Neural progenitor cell (in vitro differentiated cells): ENCODE results near the gene TAC4. TPM values are rescaled to one million over a fixed set of nuclear protein-coding genes. Genes with fewer than 3 reads are reported as not detected.

Experiments
- DNase-seq: peaks from one replicate; pipeline ENCODE4 v3.0.0-alpha.2; 2016; ENCODE audit warnings: low spot score
- H2AFZ ChIP-seq: fragments of 200-600 bp; sonication (generic); replicated peaks from 2 replicates; pipeline ENCODE4 v1.6.1; 2016; ENCODE audit warnings: antibody characterized with exemption
- H3F3A ChIP-seq: fragments of 200-600 bp; sonication (generic); 2 replicates; pipeline ENCODE4 v1.6.1; 2016; ENCODE audit warnings: antibody characterized with exemption, low read depth
- H3K27ac ChIP-seq: fragments of 200-600 bp; sonication (generic); 2 replicates; pipeline ENCODE4 v1.5.1; 2016; ENCODE audit warnings: mild to moderate bottlenecking
- H3K27me3 ChIP-seq: fragments of 200-600 bp; sonication (generic); 2 replicates; pipeline ENCODE4 v1.6.1; 2016; ENCODE audit warnings: mild to moderate bottlenecking, moderate library complexity
- H3K36me3 ChIP-seq: fragments of 200-600 bp; sonication (generic); 2 replicates; pipeline ENCODE4 v1.5.1; 2016
- H3K4me1 ChIP-seq: fragments of 200-600 bp; sonication (generic); 2 replicates; pipeline ENCODE4 v1.6.1; 2016; ENCODE audit warnings: mixed run types
- H3K4me2 ChIP-seq: fragments of 200-600 bp; sonication (generic); 2 replicates; pipeline ENCODE4 v1.6.1; 2016
- H3K4me3 ChIP-seq: fragments of 200-600 bp; sonication (generic); 2 replicates; pipeline ENCODE4 v1.5.1; 2016
- H3K79me2 ChIP-seq: fragments of 200-600 bp; sonication (generic); 2 replicates; pipeline ENCODE4 v1.6.1; 2016; ENCODE audit warnings: low read depth
- H3K9ac ChIP-seq: fragments of 200-600 bp; sonication (generic); 2 replicates; pipeline ENCODE4 v1.6.1; 2016
- H3K9me3 ChIP-seq: fragments of 200-600 bp; sonication (generic); 2 replicates; pipeline ENCODE4 v1.5.1; 2016; ENCODE audit warnings: low read depth
- H4K20me1 ChIP-seq: fragments of 200-600 bp; sonication (generic); 2 replicates; pipeline ENCODE4 v1.6.1; 2016; ENCODE audit warnings: low read depth
- H3K27ac Mint-ChIP-seq: 3 replicates; pipeline ENCODE4 v1.8.0; 2021; ENCODE audit warnings: mixed read lengths
- H3K27me3 Mint-ChIP-seq: 2 replicates; pipeline ENCODE4 v1.8.0; 2022; ENCODE audit warnings: low read depth, mild to moderate bottlenecking, inconsistent platforms, moderate library complexity, mixed read lengths; ENCODE audit not compliant: insufficient read depth
- H3K36me3 Mint-ChIP-seq: 3 replicates; pipeline ENCODE4 v1.8.0; 2021; ENCODE audit warnings: mixed read lengths
- H3K4me1 Mint-ChIP-seq: 3 replicates; pipeline ENCODE4 v1.8.0; 2021; ENCODE audit warnings: mixed read lengths
- H3K4me3 Mint-ChIP-seq: 3 replicates; pipeline ENCODE4 v1.8.0; 2021; ENCODE audit warnings: mild to moderate bottlenecking, moderate library complexity, mixed read lengths
- H3K9me3 Mint-ChIP-seq: 3 replicates; pipeline ENCODE4 v1.8.0; 2020; ENCODE audit warnings: mixed read lengths
- CTCF ChIP-seq: fragments of 200-600 bp; sonication (generic); IDR thresholded peaks from 2 replicates; pipeline ENCODE4 v1.5.1; 2017; ENCODE audit warnings: antibody characterized with exemption, mild to moderate bottlenecking
- EZH2 ChIP-seq: fragments of 200-600 bp; sonication (generic); IDR thresholded peaks from 2 replicates; pipeline ENCODE4 v1.6.1; 2017; ENCODE audit warnings: antibody characterized with exemption, mild to moderate bottlenecking, moderate library complexity
- EZH2phosphoT487 ChIP-seq: fragments of 200-600 bp; sonication (generic); IDR thresholded peaks from 2 replicates; pipeline ENCODE4 v1.6.1; 2017; ENCODE audit warnings: antibody characterized with exemption
- total RNA-seq: library from RNA; depleted of rRNA; stranded (reverse); fragments of >200 nt; gene quantifications from 2 replicates; pipeline ENCODE4 v1.2.3, GENCODE V29; 2015; ENCODE audit warnings: low replicate concordance

The TAC4 gene
- total RNA-seq, 1 donor from 2014 or later: not detected

DNA sequence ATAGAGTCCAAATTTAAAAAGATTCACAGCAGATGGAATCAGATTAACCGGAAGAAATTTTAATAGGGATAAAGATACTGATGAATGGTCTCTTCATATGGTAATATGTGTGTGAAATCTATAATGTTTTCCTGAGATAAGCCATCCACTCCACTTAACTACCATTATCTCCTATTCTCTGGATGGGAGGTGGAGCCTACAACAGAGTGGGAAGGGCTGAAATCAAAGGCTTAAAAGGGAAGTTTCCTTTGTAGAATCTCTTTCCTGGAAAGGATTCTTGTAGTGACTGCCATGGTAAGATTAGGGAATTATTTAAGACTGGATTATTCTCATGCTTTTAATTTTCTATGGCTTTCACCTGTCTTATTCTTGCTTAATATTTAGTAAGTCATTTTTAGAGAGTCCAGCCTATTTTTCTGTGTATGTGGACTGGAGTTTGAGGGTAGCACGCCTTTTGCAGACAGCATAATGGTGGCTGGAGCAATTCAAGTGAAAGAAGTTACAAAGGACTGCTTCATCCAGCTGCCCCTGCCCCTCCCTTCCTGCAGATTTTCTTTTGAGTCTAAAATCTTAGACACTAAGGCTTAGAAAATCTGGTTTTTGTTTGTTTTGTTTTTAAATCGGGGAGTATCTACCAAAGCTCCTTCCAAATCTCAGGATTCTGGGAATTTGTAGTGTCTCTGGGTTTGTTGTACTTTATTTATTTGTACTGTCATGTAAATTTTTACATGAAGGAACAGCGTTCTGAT is 32.9 kb downstream of the TAC4 start:
- Histone ChIP-seq H4K20me1 (peaks cover 5% of the 10 kb centered on the region), H3K9me3 (no peaks in the 10 kb centered on the region), H2AFZ (no peak overlapping the region), H3K4me3 (peak overlapping the region; percentile 47), H3K79me2 (peaks cover 66% of the 10 kb centered on the region), H3K4me2 (peak overlapping the region; percentile 86), H3F3A (peaks cover 49% of the 10 kb centered on the region), H3K27ac (peak overlapping the region; percentile 95), H3K9ac (peak overlapping the region; percentile 12), H3K4me1 (peaks cover 41% of the 10 kb centered on the region), H3K36me3 (peaks cover 24% of the 10 kb centered on the region), H3K27me3 (no peaks in the 10 kb centered on the region)
- peak; percentile 70 for DNase-seq
- H3K4me3 Mint-ChIP-seq: peak overlapping the region; percentile 78
- peaks cover 21% of the 10 kb centered on the region for H3K36me3 Mint-ChIP-seq
- H3K27ac Mint-ChIP-seq: peak overlapping the region; percentile 96
- no peak for TF ChIP-seq CTCF
- TF ChIP-seq EZH2phosphoT487: no peak
- no peak for TF ChIP-seq EZH2
- H3K27me3 Mint-ChIP-seq: no peaks in the 10 kb centered on the region
- H3K9me3 Mint-ChIP-seq: no peaks in the 10 kb centered on the region
- H3K4me1 Mint-ChIP-seq: peaks cover 36% of the 10 kb centered on the region

- H3K4me3 Mint-ChIP-seq: no peak overlapping the region
- no peaks in the 10 kb centered on the region for H3K27me3 Mint-ChIP-seq
- H3K36me3 ChIP-seq: peaks cover 19% of the 10 kb centered on the region
- peaks cover 3% of the 10 kb centered on the region for H3K4me1 ChIP-seq
- peaks cover under 1% of the 10 kb centered on the region for H3K4me1 Mint-ChIP-seq
- no peak overlapping the region for H3K27ac Mint-ChIP-seq
- H3K9ac ChIP-seq: no peak overlapping the region
- H4K20me1 ChIP-seq: no peaks in the 10 kb centered on the region
- peaks cover 13% of the 10 kb centered on the region for H3F3A ChIP-seq
- TF ChIP-seq CTCF (no peak), EZH2phosphoT487 (no peak), EZH2 (no peak)
- H3K27me3 ChIP-seq: no peaks in the 10 kb centered on the region
- H3K9me3 Mint-ChIP-seq: no peaks in the 10 kb centered on the region
- peaks cover 30% of the 10 kb centered on the region for H3K36me3 Mint-ChIP-seq
- no peaks in the 10 kb centered on the region for H3K9me3 ChIP-seq
- H2AFZ ChIP-seq: no peak overlapping the region
- no peak for DNase-seq
- no peak overlapping the region for H3K27ac ChIP-seq
- H3K4me2 ChIP-seq: no peak overlapping the region
- peaks cover 83% of the 10 kb centered on the region for H3K79me2 ChIP-seq
- H3K4me3 ChIP-seq: no peak overlapping the region
Measured at GRCh38 chr17:49809056-49809455, 38.8 kb downstream of the TAC4 start.

DNA sequence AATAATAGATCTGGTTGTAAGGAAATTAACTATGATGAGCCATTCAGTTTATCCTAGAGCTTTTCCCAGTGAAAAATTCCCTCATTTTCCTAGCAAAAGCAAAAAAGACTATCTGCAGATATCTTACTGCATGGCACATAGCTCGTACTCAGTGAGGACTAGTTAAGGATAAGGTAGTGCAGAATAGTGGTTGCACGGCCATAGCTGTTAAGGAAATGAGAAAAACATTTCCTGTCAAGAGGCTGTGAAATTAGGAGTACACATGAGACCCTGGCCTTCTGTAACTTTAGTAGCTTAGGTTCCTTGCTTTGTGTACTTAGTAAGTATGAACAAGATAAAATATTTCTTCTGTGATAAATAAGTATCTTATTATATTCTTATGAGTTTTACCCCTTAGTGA is 49.1 kb downstream of the TAC4 start:
- Histone ChIP-seq H3K4me2 (no peak overlapping the region), H3K9ac (no peak overlapping the region), H3K4me3 (no peak overlapping the region), H3F3A (no peaks in the 10 kb centered on the region), H3K9me3 (no peaks in the 10 kb centered on the region), H3K27ac (no peak overlapping the region), H2AFZ (no peak overlapping the region), H4K20me1 (peaks cover 33% of the 10 kb centered on the region), H3K27me3 (no peaks in the 10 kb centered on the region), H3K36me3 (peaks cover 4% of the 10 kb centered on the region), H3K4me1 (no peaks in the 10 kb centered on the region), H3K79me2 (peaks cover 84% of the 10 kb centered on the region)
- Mint-ChIP-seq H3K36me3 (peaks cover 29% of the 10 kb centered on the region), H3K4me1 (no peaks in the 10 kb centered on the region), H3K4me3 (no peak overlapping the region), H3K27ac (no peak overlapping the region), H3K9me3 (no peaks in the 10 kb centered on the region), H3K27me3 (peaks cover 4% of the 10 kb centered on the region)
- no peak for DNase-seq
- TF ChIP-seq CTCF (no peak), EZH2 (no peak), EZH2phosphoT487 (no peak)
